ENCODE results near the gene KRAS.

KRAS gene

DNA sequence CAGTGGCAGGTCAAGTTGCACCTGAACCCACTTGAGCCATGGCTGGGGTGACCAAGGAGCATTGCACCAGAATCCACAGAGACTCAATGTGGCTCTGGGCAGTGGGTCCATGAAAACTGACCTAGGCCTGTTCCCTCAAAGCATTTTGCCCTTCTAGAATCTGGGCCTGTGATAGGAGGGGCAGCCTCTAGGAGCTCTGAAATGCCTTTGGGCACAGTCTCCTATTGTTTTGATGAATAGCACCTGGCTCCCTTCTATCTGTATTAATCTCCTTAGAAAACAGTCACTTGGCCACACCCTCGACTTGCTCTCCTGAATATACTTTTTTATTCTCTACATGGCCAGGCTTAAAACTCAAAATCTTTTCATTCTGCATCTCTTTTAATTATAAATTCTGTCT lies 14.1 kb upstream of the KRAS start:
- Mint-ChIP-seq H3K27me3 (no peaks in the 10 kb centered on the region), H3K36me3 (ENCODE audit: low read depth) (no peaks in the 10 kb centered on the region), H3K4me3 (no peak overlapping the region), H3K4me1 (ENCODE audit: low read depth) (peaks cover 13% of the 10 kb centered on the region), H3K27ac (no peak overlapping the region), H3K9me3 (no peaks in the 10 kb centered on the region)

DNA sequence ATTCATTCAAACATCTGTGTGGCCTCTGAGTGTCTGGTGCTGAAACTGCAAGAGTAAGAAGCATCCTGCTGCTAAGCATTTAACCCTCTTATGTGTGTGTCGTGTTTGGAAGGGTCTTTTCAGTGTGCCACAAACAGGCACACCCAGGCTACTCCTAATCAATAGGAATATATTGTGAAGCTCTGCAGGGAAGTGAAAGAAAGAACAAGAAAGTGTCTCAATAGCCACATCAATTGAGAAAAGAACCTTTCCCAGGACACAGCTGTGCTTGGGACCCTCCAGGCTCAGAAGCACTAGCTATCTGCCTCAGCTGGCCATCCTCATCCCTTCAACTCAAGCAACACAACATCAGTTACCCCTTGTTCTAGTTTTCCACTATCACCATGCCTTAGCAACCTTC lies 13.4 kb upstream of the KRAS start:
- Mint-ChIP-seq H3K9me3 (no peaks in the 10 kb centered on the region), H3K4me1 (ENCODE audit: low read depth) (peaks cover 6% of the 10 kb centered on the region), H3K4me3 (no peak overlapping the region), H3K27ac (no peak overlapping the region), H3K27me3 (no peaks in the 10 kb centered on the region), H3K36me3 (ENCODE audit: low read depth) (no peaks in the 10 kb centered on the region)

DNA sequence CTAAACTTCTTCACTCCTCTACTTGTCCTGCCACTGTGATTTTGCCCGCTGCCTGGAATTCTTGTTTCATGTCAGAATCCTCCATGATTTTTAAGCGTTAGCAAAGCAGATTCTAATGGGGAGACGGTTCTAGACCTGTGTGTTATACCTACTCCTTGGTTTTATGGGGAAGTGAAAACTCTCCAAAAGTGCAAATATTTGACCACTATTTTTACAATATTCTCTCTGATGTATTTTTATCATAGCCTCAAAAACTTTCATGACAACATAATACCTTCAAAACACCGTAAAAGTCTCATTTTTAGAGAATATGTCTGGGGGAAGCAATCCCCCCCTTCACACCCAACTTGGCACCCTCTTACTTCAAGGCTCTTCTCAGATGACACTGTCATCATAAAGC lies 12.9 kb upstream of the KRAS start:
- H3K27ac Mint-ChIP-seq = no peak overlapping the region
- H3K9me3 Mint-ChIP-seq = no peaks in the 10 kb centered on the region
- H3K27me3 Mint-ChIP-seq = no peaks in the 10 kb centered on the region
- H3K4me3 Mint-ChIP-seq = no peak overlapping the region
- peaks cover 6% of the 10 kb centered on the region for H3K4me1 Mint-ChIP-seq (ENCODE audit: low read depth)
- no peaks in the 10 kb centered on the region for H3K36me3 Mint-ChIP-seq (ENCODE audit: low read depth)

DNA sequence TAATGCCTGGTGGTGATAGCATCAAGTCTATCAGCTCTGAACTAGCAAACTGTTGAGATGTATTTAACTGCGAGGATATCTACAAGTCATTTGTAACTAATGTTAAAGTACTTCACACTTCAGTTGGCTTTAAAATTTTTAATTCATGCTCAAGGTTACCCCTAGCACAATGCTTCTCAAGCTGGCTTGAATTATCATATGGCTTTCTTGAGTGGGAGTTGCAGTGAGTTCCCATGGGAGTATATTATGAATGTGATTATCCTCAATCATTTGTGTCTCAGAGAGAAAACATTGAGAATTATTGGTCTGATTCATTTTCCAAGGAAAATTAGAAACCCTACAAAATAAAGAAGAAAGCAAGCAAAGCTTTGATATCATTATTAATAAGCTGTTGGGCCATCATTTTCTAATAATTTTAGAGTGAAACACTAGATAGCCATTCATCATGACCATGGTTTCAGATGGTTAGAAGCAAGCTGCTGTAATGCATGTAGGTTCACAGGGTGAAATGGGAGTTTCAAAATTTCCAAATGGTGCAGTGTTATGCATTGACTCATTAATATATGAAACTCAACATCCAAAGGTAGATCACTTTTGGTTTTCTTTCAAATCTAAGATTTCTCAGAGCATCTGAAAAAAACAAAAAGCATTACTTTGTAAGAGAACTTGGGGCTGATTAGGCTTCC lies 11.8 kb upstream of the KRAS start:
- H3K9me3 Mint-ChIP-seq = no peaks in the 10 kb centered on the region

DNA sequence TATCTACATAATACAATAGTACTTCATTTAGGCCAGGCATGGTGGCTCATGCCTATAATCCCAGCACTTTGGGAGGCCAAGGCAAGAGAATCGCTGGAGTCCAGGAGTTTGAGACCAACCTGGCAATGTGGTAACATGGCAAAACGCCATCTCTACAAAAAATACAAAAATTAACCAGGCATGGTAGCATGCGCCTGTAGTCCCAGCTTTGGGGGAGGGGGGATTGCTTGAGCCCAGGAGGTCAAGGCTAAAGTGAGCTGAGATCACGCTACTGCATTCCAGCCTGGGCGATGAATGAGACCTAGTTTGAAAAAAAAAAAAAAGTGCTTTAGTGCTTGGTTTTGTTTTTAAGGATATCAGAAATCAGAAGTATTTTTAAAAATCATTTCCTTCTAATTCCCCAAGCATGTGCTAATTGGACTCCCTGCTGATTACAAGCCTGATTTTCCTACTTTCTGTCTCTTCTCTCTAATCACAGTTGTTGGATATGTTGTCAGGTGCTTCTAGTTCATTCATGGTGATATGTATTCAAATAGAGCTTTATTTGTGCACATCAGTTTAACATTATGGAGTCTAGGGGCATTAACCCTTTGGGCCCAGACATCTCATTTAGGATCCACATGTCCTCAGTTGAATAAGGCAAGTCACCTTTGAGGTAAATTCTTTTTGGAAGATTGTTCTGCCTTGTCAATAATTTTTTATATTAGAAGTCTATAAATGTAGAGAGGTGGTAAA lies 7.0 kb upstream of the KRAS start:
- no peaks in the 10 kb centered on the region for H3K36me3 Mint-ChIP-seq (ENCODE audit: low read depth)
- no peak overlapping the region for H3K4me3 Mint-ChIP-seq
- no peaks in the 10 kb centered on the region for H3K9me3 Mint-ChIP-seq
- H3K4me1 Mint-ChIP-seq (ENCODE audit: low read depth) = peaks cover 9% of the 10 kb centered on the region
- H3K27ac Mint-ChIP-seq = no peak overlapping the region
- H3K27me3 Mint-ChIP-seq = no peaks in the 10 kb centered on the region

More for the DNA sequence above, 11.8 kb upstream of the KRAS start:
- peaks cover 6% of the 10 kb centered on the region for H3K4me1 Mint-ChIP-seq (ENCODE audit: low read depth)
- H3K27ac Mint-ChIP-seq = no peak overlapping the region
- H3K36me3 Mint-ChIP-seq (ENCODE audit: low read depth) = no peaks in the 10 kb centered on the region
- H3K4me3 Mint-ChIP-seq = no peak overlapping the region
- no peaks in the 10 kb centered on the region for H3K27me3 Mint-ChIP-seq

DNA sequence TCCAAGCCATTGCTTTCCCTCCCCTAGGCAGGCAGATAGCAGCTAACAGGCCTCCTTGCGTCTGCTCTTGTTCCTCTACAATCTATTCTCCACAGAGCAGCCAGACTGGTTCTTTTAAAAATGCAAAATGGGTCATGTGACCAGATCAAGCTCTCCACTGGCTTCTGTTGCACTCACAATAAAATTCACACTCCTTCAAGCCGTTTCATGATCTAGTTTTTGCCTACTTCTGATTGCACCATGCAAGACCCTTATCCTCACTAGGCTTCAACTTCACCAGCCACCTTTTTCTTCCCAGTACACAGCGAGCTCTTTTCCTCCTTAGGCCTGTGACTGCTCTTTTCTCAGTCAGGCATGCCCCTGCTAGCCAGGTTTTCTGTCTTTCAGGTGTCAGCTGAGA lies 6.1 kb upstream of the KRAS start:
- peaks cover 18% of the 10 kb centered on the region for H3K4me1 Mint-ChIP-seq (ENCODE audit: low read depth)
- no peak overlapping the region for H3K4me3 Mint-ChIP-seq
- no peak overlapping the region for H3K27ac Mint-ChIP-seq
- H3K36me3 Mint-ChIP-seq (ENCODE audit: low read depth) = no peaks in the 10 kb centered on the region
- H3K27me3 Mint-ChIP-seq = peaks cover 5% of the 10 kb centered on the region
- H3K9me3 Mint-ChIP-seq = no peaks in the 10 kb centered on the region

DNA sequence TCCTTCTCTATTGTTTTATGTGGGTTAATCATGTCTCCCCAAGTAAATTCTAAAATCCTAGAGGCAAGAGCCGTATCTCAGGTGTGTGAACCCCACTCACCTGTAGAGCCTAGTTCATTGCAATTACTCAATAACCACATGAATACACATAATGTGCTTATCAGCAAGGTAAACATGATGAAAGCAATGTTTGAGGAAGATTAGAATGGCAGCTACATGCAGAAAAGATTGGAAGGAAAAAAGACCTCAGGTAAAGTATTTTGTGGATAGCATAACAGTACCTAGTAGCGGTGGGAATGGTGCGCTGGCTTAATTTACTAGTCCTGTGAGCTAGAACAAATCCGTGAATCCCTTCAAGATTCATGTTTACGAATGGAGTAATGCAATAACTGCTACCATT lies 5.3 kb upstream of the KRAS start:
- Mint-ChIP-seq H3K27me3 (peaks cover 5% of the 10 kb centered on the region), H3K9me3 (no peaks in the 10 kb centered on the region), H3K27ac (no peak overlapping the region), H3K4me3 (no peak overlapping the region), H3K4me1 (ENCODE audit: low read depth) (peaks cover 24% of the 10 kb centered on the region), H3K36me3 (ENCODE audit: low read depth) (no peaks in the 10 kb centered on the region)

DNA sequence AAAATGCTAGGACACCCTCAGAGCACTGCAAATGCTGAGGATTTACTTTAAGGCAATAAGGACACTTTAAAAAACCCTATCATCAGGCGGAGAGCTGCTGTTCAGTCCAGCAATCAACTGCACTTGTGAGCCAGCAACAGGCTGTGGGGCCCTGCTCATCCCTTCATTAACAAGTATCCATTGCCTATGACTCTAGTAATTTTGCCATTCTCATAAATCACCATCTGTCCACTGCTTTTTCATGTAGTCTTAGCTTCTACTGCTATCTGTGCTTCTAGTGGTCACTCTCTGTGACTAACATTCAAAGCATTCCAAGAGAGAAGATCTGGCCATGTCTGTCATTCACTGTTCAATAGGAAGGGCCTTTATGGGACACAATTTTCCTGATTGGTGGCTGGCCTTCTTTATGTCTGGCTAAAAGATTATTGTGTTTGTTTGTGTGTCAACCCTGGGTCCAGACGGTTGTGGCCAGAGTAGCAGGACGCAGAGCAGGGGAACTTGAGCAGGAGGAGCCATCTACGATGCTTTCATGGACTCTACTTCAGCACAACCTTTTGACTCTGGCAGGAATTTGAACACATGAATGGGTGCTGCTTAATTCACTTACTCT lies 3.6 kb upstream of the KRAS start:
- Mint-ChIP-seq H3K9me3 (no peaks in the 10 kb centered on the region), H3K4me3 (no peak overlapping the region), H3K36me3 (ENCODE audit: low read depth) (no peaks in the 10 kb centered on the region), H3K27ac (no peak overlapping the region), H3K4me1 (ENCODE audit: low read depth) (peaks cover 30% of the 10 kb centered on the region), H3K27me3 (peaks cover 5% of the 10 kb centered on the region)

DNA sequence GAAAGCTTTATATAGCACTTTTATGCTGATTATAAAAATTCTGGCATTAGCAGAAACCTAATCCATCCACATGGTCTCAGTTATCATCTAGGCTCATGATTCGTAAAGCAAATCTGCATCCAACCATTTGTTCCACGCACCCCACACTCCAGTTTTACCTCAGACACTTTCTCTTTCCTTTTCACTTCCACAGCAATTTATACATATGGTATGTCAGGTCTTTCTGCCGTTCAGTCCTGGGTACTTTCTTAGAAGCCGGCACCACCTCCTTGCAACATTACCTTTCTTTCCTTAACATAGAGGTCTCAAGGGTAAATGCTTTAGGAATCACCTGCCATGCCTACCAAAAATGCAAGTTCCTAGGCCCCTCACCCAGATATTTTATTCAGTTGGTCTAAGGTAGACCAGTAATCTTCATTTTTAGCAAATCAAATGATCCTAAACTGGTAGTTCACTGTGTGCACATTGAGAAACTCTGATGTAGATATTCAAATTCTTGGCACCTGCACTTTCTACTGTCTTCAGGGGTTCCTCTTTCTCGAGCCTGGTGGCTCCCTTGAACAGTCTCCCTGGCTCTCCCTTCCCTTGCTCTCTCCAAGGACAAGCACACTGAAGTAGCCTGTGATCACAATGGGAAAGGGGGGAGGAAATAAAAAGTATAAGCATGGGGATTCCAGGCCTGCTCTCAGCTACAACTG lies 2.8 kb upstream of the KRAS start:
- Mint-ChIP-seq H3K27me3 (peaks cover 5% of the 10 kb centered on the region), H3K4me1 (ENCODE audit: low read depth) (peaks cover 36% of the 10 kb centered on the region), H3K36me3 (ENCODE audit: low read depth) (no peaks in the 10 kb centered on the region), H3K4me3 (no peak overlapping the region), H3K9me3 (no peaks in the 10 kb centered on the region), H3K27ac (no peak overlapping the region)

DNA sequence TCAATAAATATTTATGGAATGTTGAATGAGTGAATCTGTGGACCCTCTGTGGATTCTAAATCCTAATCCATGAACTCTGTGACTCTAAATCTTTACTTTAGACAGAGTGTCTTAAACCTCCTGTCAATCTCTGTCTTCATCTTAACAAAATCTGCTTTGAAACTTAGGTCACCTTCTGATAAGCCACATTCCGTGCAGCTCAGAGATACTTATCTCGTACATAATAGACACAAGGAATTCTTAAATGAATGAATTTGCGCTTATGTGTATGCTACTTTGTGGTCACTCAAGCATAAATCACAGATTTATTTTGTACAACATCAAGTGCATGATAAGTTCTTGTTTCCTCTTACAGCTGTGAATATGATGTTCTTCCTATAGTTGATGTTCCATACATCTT lies 2.2 kb upstream of the KRAS start:
- Mint-ChIP-seq H3K36me3 (ENCODE audit: low read depth) (no peaks in the 10 kb centered on the region), H3K9me3 (no peaks in the 10 kb centered on the region), H3K27me3 (peaks cover 5% of the 10 kb centered on the region), H3K4me3 (no peak overlapping the region), H3K27ac (no peak overlapping the region), H3K4me1 (ENCODE audit: low read depth) (peaks cover 39% of the 10 kb centered on the region)

DNA sequence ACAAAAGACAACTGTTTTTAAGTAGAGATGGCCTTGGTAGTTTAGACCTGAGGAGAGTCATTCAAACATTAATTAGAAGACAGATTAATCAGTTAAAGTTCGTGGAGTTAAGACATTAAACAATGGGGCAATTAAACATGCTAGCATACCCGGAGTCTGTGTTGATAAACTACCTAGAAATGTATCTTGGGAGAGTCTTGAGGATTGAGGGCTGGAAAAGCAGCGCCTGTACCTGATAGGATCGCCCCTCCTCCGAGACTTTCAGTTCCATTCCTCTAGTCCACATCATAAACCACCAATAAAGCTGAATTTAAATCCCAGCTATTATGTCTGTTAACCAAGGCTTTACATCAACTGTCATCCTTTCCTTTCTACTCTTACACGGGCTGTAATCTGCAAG lies 1.0 kb upstream of the KRAS start:
- H3K27me3 Mint-ChIP-seq = peaks cover 5% of the 10 kb centered on the region
- no peaks in the 10 kb centered on the region for H3K9me3 Mint-ChIP-seq
- peak overlapping the region; percentile 60 for H3K4me3 Mint-ChIP-seq
- peaks cover 5% of the 10 kb centered on the region for H3K36me3 Mint-ChIP-seq (ENCODE audit: low read depth)
- peak overlapping the region; percentile 69 for H3K27ac Mint-ChIP-seq
- peaks cover 47% of the 10 kb centered on the region for H3K4me1 Mint-ChIP-seq (ENCODE audit: low read depth)

DNA sequence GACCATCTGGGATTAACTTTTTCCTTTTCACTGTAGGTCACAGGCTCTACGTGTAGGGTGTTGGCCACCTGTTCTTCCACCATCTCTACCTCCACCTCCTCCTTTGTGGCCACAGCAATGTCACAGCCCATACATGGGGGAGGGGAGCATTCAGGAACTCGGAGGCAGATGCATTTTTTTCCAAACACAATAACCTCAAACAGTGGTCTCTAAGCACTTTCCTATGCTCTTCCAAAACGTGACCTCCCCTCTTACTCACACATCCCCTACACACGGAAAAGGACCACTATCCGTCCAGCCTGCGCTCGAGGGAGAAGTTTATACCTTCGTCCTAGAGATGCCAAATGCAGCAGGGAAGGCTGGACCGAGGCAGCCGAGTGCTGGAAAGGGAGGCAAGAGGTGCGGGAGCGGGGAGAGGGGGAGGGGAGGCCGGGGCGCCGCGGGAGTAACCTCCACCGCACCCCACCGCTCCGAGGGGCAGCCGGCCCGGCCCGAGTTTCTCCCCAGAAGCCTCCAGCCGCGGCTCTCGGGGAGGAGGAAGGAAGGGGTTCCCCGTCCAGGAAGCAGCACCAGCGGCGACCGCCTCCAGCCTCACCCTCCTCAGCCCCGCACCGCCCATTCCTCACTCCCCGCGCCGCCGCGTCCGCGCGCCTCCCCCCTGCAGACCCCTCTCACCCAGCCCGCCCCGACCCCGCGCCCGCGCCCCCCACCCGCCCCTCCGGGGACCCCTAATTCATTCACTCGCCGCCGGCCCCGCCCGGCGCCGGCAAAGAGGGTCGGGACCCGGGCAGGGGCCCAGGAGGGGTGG lies 594 bp downstream of the KRAS start:
- H3K27ac Mint-ChIP-seq = peak overlapping the region; percentile 91
- peaks cover 16% of the 10 kb centered on the region for H3K36me3 Mint-ChIP-seq (ENCODE audit: low read depth)
- peak overlapping the region; percentile 89 for H3K4me3 Mint-ChIP-seq
- no peaks in the 10 kb centered on the region for H3K9me3 Mint-ChIP-seq
- H3K27me3 Mint-ChIP-seq = peaks cover 5% of the 10 kb centered on the region
- H3K4me1 Mint-ChIP-seq (ENCODE audit: low read depth) = peaks cover 56% of the 10 kb centered on the region

DNA sequence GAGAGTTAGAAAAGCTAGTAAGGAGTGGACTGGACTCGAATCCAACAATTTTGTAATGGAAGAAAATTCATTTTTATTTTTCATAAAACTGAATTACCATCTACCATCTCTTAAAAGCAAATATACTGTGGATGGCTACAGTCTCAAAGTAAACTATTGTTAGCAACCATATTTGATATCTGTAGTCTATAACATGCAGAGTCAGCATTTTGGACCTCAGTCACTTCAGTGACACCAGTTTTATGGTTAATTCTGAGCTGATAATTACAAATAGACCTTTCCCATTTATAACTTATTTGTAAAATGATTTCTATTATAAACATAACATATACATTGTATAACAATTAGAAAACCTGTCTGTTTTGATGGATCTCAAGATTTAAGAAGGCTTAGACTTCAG lies 2.0 kb downstream of the KRAS start:
- Mint-ChIP-seq H3K36me3 (ENCODE audit: low read depth) (peaks cover 28% of the 10 kb centered on the region), H3K9me3 (no peaks in the 10 kb centered on the region), H3K27ac (no peak overlapping the region), H3K4me3 (no peak overlapping the region), H3K27me3 (peaks cover 5% of the 10 kb centered on the region), H3K4me1 (ENCODE audit: low read depth) (peaks cover 63% of the 10 kb centered on the region)

DNA sequence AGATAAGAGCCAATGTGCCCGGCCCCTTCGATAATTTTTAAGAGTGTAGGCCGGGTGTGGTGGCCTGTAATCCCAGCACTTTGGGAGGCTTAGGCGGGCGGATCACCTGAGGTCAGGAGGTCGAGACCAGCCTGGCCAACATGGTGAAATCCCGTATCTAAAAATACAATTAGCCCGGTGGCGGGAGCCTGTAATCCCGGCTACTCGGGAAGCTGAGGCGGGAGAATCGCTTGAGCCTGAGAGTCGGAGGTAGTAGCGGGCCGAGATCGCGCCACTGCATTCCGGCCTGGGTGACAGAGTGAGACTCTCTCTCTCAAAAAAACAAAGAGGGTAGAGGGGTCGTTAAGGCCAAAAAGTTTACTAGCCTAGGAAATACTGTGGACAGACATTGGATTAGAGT lies 2.6 kb downstream of the KRAS start:
- H3K27me3 Mint-ChIP-seq = peaks cover 5% of the 10 kb centered on the region
- no peaks in the 10 kb centered on the region for H3K9me3 Mint-ChIP-seq
- H3K4me3 Mint-ChIP-seq = no peak overlapping the region
- no peak overlapping the region for H3K27ac Mint-ChIP-seq
- H3K4me1 Mint-ChIP-seq (ENCODE audit: low read depth) = peaks cover 64% of the 10 kb centered on the region
- peaks cover 32% of the 10 kb centered on the region for H3K36me3 Mint-ChIP-seq (ENCODE audit: low read depth)
